Fibroblast of the conjunctiva (primary cell): Measurements from ENCODE around the gene NSDHL.

Source experiments
- DNase-seq: peaks from one replicate; pipeline ENCODE4 v3.0.0-alpha.2; 2010; ENCODE audit warnings: low read depth

NSDHL gene

GRCh38 chrX:152913910-152914309 is 83.0 kb downstream of the NSDHL start:
- no peak for DNase-seq

- DNase-seq, result no peak
Measured at GRCh38 chrX:152915541-152916241, 84.8 kb downstream of the NSDHL start.

GRCh38 chrX:152917656-152918579 is 87.1 kb downstream of the NSDHL start:
- DNase-seq, result no peak

- no peak for DNase-seq
Measured at GRCh38 chrX:152918707-152919106, 87.8 kb downstream of the NSDHL start.
